Stimulated activated CD4-positive, alpha-beta T cell treated with anti-CD3 and anti-CD28 coated beads, TNF-alpha, amount 100 ng/mL, for 48 hours (primary cell): ENCODE data around the gene HTD2.
"Not testable (repeated sequence)": the region's sequence is repeated elsewhere in the genome, so short reads cannot be mapped to it uniquely, and the experiment has no call there.

ENCODE experiments used
- DNase-seq, 3 donors: peaks; one replicate each; pipeline ENCODE4 v3.0.0-alpha.2; 2020; ENCODE audit warnings: low read depth in 3 of 3

HTD2 gene

GRCh38 chr3:58332575-58333188, 26.4 kb downstream of the HTD2 start, which contains the start of gene PXK:
TSS of gene PXK (plus strand) at chr3:58332892. CDS start at chr3:58332989, 97 bp downstream.
- peak; percentile 52 to 75 (median 59) for DNase-seq

GRCh38 chr3:58333206-58334012, 27.1 kb downstream of the HTD2 start:
- DNase-seq: no peak

DNA sequence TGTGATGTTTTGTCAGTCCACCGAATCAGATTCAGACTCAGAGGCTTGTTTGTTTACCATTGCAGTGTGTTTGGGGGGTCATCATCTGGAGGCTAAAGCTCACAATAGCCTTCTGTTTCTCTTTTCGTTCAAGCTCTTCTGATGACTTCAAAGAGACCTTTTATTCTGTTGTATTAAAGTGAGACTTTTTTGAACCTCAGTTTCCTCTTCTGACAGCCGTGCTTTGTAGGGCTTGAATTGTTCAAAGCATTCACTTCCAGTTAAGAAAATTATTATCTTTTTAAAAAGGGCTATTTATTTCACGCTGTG, 27.6 kb downstream of the HTD2 start:
- no peak for DNase-seq

- DNase-seq: no peak
Measured at GRCh38 chr3:58334506-58334884, 28.2 kb downstream of the HTD2 start.

GRCh38 chr3:58335652-58335947, 29.3 kb downstream of the HTD2 start:
- DNase-seq: no peak

GRCh38 chr3:58336135-58336882, 30.0 kb downstream of the HTD2 start:
- DNase-seq: no peak

DNA sequence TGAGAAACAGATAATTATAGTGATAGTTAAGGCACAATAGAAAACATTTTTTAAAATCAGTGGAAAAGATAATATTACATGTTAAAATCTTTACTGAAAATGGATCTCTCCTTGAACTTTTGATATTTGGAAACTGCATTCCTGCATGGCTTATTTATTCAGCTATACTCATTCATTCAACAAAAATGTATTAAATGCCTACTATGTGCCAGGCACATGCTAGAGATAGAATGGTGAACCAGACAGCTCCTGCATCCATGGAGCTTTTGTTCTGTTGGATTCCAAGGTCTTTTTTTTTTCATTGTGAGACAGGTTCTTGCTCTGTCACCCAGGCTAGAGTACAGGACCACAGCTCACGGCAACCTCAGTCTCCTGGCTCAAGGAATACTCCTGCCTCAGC, 30.9 kb downstream of the HTD2 start:
- no peak for DNase-seq

GRCh38 chr3:58339146-58339545, 32.8 kb downstream of the HTD2 start:
- not testable (repeated sequence) for DNase-seq

DNA sequence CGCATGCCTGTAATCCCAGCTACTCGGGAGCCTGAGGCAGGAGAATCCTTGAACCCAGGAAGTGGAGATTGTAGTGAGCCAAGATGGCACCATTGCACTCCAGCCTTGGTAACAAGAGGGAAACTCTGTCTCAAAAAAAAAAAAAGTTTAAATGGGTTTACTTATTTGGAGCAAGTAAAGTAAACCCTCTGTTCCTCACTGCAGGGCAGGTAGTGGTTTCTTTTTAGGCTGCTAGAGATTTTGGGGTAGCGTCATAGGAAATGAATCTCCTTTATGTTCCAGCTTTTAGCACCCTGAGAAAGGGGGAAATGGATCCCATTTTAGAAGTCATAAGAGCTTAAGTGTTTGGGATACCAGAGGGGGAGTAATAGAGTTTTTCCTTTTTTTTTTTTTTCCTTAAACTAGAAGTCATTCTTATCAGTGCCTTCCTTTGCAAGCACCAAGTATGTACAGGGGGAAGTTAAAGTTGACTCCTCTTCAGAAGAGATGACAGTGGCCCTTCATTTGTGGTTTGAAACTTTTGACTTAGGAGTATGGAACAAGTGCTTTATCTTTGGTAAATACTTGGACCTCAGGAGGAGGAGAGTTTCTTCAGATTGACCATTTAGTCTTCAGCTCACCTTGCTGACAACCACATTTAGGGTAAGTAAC, 34.4 kb downstream of the HTD2 start:
- DNase-seq: no peak

DNA sequence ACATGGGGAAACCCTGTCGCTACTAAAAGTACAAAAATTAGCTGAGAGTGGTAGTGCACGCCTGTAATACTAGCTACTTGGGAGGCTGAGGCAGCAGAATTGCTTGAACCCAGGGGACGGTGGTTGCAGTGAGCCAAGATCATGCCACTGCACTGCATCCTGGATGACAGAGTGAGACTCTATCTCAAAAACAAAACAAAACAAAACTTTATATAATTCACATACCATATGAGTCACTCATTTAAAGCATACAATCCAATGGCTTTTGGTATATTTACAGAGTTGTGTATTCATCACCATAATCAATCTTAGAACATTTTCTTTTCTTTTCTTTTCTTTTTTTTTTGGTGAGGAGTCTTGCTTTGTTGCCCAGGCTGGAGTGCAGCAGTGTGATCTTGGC, 35.1 kb downstream of the HTD2 start:
- DNase-seq: no peak

- DNase-seq: no peak
Measured at GRCh38 chr3:58342676-58343075, 36.4 kb downstream of the HTD2 start.

DNA sequence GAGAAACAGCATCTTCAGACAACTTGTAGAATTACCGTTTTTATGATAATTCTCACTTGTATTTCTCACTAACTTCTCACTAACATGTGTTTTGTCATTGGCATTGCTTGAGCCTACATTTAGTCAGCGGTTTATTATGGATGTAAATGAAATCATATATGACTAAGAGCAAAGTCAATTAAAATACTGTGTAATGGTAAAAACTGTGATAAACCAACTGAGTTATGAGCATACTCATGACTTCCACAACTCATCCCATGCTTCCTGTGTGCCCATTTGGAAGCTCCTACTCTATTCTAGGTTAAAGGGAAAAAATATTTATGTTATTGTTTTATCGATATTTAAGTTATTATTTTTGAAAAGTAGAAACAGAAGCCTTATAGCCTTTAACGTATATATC, 39.1 kb downstream of the HTD2 start:
- DNase-seq: no peak

DNA sequence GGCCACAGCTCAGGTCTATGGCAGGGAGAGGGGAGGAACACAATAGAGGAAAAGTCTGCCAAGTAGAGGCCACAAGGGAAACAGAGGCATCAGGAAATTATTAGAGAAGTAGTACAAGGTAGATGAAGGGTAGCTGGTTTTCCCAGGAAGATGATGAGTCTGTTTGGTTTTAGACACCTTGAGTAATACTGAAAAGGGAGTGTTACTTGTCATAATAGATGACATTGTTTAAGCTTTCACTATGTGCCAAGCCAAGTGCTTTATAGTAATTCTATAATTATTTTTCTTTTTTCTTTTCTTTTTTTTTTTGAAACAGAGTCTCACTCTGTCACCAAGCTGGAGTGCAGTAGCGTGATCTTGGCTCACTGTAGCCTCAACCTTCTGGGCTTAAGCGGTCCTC, 40.0 kb downstream of the HTD2 start:
- no peak for DNase-seq

DNA sequence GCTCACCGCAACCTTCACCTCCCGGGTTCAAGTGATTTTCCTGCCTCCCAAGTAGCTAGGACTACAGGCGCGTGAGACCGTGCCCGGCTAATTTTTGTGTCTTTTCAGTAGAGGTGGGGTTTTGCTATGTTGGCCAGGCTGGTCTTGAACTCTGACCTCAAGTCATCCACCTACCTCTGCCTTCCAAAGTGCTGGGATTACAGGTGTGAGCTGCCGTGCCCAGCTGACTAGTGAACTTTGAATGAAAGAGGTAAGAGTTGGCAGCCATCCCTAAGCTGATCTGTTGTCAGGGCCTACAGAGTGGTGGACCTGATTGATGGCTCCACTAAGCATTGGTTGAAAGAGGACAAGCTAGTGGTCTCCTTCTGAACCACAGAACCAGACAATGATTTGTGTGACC, 41.7 kb downstream of the HTD2 start:
- no peak for DNase-seq

GRCh38 chr3:58349792-58350626, 43.7 kb downstream of the HTD2 start:
- DNase-seq: no peak

DNA sequence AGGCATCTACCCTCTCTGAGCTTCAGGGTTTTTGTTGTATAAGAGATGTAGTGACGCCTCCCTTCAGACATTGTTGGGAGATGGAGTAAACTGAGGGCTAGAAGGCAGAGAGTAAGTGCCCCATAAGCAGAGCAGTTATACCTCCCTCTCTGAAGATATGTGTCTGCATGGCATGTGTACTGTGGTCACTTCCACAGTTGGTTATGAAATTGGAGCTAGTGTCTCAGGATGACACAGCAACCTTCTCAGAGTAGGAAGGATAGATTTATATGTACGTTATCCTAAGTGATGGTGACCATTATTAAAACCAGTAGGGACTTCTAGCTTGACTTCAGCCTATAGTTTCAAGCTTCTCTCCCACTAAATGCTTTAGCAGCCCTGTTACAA, 44.3 kb downstream of the HTD2 start:
- no peak for DNase-seq

DNA sequence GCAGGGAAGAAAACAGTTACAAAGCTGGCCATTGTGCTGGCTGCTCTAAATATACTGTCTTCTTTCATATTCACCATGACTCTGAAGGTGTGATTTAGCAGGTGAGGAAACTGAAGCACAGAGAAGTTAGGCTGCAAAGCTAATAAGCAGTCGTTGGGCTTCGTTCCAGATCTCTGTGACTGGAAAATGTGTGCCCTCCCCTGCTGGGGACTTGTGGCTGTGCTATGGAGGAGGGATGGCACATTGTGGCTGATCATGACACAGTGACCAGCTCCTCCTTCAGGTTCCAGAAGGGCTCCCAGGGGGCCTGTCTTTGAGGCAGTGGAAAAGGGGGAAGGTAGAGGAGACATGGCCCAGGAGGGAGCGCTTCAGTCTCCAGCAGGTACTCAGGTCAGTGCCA, 45.6 kb downstream of the HTD2 start:
- DNase-seq: no peak

DNA sequence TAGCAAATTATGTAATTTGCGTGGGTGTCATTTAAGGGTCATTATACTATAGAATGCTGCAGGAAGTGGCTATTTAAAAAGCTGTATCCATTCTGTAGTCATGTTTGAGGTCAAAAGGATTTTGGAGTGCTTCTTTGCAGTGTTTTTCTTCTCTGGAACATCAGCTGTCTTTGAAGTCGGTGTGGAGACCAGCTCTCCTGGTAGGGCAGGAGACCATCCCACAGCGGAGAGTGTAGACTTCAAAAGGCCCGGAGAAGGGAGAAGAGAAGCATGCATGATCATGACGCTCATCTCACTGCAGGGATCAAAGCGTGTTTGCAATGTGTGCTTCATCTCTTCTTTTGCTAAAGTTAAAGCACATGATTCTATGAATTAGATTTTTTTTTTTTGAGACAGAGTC, 46.3 kb downstream of the HTD2 start:
- no peak for DNase-seq

- no peak for DNase-seq
Measured at GRCh38 chr3:58353722-58354553, 47.6 kb downstream of the HTD2 start.

- DNase-seq: no peak
Measured at GRCh38 chr3:58355179-58355578, 48.9 kb downstream of the HTD2 start.

DNA sequence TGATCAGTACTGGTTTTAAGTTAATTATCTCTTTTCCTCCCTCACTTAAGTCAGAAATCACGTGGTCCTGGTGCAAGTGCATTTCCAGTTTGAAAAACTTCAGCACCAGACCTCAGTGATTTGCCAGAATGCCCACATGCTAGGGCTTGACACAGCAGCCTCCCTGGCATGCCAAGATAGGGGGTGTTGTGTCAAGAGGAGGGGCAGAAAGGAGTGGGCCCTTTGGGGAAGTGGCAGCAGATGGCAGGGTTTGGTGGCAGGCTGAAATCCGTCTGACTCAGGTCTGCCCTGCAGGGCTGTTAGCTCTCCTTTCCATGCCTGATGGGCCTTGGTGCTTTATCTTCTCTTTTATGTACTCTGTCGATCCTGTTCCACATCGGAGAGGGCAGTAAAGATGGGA, 49.7 kb downstream of the HTD2 start:
- DNase-seq: no peak
